Adrenal gland (tissue), 12 donors: Measurements from ENCODE around the gene DNMT1. TPM values are rescaled to one million over a fixed set of nuclear protein-coding genes. Genes with fewer than 3 reads are reported as not detected.
A peak's percentile ranks its signal among the peaks of the same experiment; 100 is the strongest.

ENCODE experiments used
- DNase-seq, 7 donors: peaks; one replicate each; pipeline ENCODE4 v3.0.0-alpha.2; 2019 to 2020
- H3K27ac ChIP-seq, 5 donors: fragments of 200-600 bp; sonication (generic) in 4 of 5; 1 replicate in 3 of 5; 2 replicates in 2 of 5; pipeline versions ENCODE4 v1.5.1 to v1.8.0; 2016 to 2020; ENCODE audit warnings: mild to moderate bottlenecking in 1 of 5
- H3K27me3 ChIP-seq: fragments of 200-600 bp; 2 replicates; pipeline ENCODE4 v1.8.0; 2021
- H3K36me3 ChIP-seq, 2 donors: fragments of 200-600 bp; replicated peaks in 1 of 2; 1 replicate in 1 of 2; 2 replicates in 1 of 2; pipeline versions ENCODE4 v1.5.1 to v1.8.0; 2018 to 2022
- H3K4me1 ChIP-seq, 2 donors: fragments of 200-600 bp; replicated peaks in 1 of 2; 1 replicate in 1 of 2; 2 replicates in 1 of 2; pipeline versions ENCODE4 v1.5.1 to v1.8.0; 2018 to 2021
- H3K4me3 ChIP-seq, 4 donors: fragments of 200-600 bp; sonication (generic) in 3 of 4; one replicate each; pipeline ENCODE4 v1.5.1; 2016 to 2018
- H3K9me3 ChIP-seq, 3 donors: fragments of 200-600 bp; sonication (generic) in 1 of 3; replicated peaks in 1 of 3; 1 replicate in 2 of 3; 2 replicates in 1 of 3; pipeline versions ENCODE4 v1.5.1 to v1.8.0; 2016 to 2021
- POLR2A ChIP-seq, 2 donors: fragments of 450-650 bp; IDR thresholded peaks; one replicate each; pipeline ENCODE4 v1.6.1; 2017; ENCODE audit warnings: antibody characterized with exemption in 2 of 2, mild to moderate bottlenecking in 2 of 2, moderate library complexity in 1 of 2
- WGBS, 4 donors: extraction: QIAGEN DNeasy Blood & Tissue Kit in 2 of 4; methylation state at CpG; one replicate each; pipeline versions ENCODE4 v1.1.5 to v1.1.7; 2013 to 2017; 5-methylcytosine and 5-hydroxymethylcytosine counted together
- intact Hi-C, 2 donors: fragments of 100-400 bp; cut with DNase I; formaldehyde crosslinking; loops; one replicate each; pipeline versions ENCODE4 v1.14.1 to v1.15.0; 2022 to 2023
- polyA plus RNA-seq, 3 donors: library from polyadenylated mRNA; stranded (reverse); fragments of 200-250 nt in 2 of 3; fragments of 350-450 nt in 1 of 3; fragmentation: Illumina TruSeq in 1 of 3; extraction: RNeasy Lipid Tissue Mini Kit (QIAGEN cat#74804) in 1 of 3; gene quantifications; one replicate each; pipeline ENCODE4 v1.2.3, GENCODE V29; 2013 to 2014
- total RNA-seq, 9 donors: library from RNA; depleted of rRNA in 4 of 9; stranded (reverse); fragments of >200 nt in 4 of 9; fragments of 120-200 nt in 1 of 9; fragmentation: NEBNext Ultra II Directional in 1 of 9; extraction: Animal tissue kit (Norgen Biotek cat#: 25700) in 1 of 9; gene quantifications; one replicate each; pipeline versions ENCODE4 v1.1.0 to v1.2.4, GENCODE V29; 2013 to 2023
- TF ChIP-seq, protein P1 (sequence below), 6 experiments: fragments of 450-650 bp in 4 of 6; fragments of 200-600 bp in 2 of 6; sonication (generic) in 1 of 6; IDR thresholded peaks; 1 replicate in 5 of 6; 2 replicates in 1 of 6; pipeline versions ENCODE4 v1.5.1 to v1.8.0; 2016 to 2021; ENCODE audit warnings: antibody characterized with exemption in 6 of 6, mild to moderate bottlenecking in 2 of 6, moderate library complexity in 1 of 6
- donor health status: healthy with polysubstance abuse.
- donor health status: Bipolar disorder and iron deficiency.
- donor health status: DM: yes; HTN: yes; CAD: no.
- donor health status: DM: no; HTN: no; CAD: no.
- donor health status: DM: no; HTN: no; CAD: no.
- donor health status: DM: yes; HTN: yes; CAD: no.

DNMT1 gene
- total and polyA plus RNA-seq, 12 donors, result 23.6 to 49.7 (median 36.1) TPM

DNA sequence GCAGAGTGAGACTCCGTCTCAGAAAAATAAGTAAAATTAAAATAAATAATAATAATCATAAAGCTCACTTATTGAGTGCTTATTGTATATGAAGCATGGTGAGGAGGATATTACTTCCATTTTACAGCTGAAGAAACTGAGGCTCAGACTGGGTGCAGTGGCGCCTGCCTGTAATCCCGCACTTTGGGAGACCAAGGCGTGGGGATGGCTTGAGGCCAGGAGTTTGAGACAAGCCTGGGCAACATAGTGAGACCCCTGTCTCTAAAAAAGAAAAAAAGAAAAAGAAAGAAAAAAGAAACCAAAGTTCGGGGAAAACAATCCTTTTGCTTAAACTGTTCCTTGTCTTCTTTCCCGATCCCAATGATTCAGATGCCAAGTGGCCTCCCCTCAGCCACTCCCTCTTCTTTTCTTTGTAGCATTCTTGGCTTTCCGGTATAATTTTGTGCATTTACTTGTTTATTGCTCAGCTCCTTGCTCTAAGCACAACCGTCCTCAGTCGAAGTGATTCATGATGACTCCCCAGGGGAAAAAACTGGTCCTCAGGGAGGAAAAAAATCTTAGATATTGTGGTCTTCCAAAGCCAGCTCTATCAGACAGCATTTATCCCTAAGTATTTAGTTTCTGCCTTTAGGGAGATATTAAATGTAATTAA is 74.1 kb downstream of the DNMT1 start:
- Histone ChIP-seq H3K27ac (peak overlapping the region in 1 of 5 donors; percentile 17), H3K9me3 (no peaks in the 10 kb centered on the region), H3K36me3 (peaks cover 0 to 29% of the 10 kb centered on the region in 2 donors), H3K27me3 (no peaks in the 10 kb centered on the region), H3K4me1 (peaks cover 7 to 15% of the 10 kb centered on the region in 2 donors), H3K4me3 (no peak overlapping the region)
- DNase-seq, result peak in 2 of 7 donors; percentile 25 to 30
- TF ChIP-seq, protein P1, sequence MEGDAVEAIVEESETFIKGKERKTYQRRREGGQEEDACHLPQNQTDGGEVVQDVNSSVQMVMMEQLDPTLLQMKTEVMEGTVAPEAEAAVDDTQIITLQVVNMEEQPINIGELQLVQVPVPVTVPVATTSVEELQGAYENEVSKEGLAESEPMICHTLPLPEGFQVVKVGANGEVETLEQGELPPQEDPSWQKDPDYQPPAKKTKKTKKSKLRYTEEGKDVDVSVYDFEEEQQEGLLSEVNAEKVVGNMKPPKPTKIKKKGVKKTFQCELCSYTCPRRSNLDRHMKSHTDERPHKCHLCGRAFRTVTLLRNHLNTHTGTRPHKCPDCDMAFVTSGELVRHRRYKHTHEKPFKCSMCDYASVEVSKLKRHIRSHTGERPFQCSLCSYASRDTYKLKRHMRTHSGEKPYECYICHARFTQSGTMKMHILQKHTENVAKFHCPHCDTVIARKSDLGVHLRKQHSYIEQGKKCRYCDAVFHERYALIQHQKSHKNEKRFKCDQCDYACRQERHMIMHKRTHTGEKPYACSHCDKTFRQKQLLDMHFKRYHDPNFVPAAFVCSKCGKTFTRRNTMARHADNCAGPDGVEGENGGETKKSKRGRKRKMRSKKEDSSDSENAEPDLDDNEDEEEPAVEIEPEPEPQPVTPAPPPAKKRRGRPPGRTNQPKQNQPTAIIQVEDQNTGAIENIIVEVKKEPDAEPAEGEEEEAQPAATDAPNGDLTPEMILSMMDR (IDR thresholded peaks at IDR 0.05), result no peak
- no peak for TF ChIP-seq POLR2A (IDR thresholded peaks at IDR 0.05)
- WGBS, 4 donors, result 64 to 72% (median 68%) methylated on average over 9 of the region's 9 CpGs
- intact Hi-C loops, result no loop called here

GRCh38 chr19:10118960-10119359 is 75.8 kb downstream of the DNMT1 start:
- intact Hi-C loops, result loop anchor here (10.0 kb wide), 2 partner anchors 126 to 184 kb away; partner anchors contain the start of gene OLFM2 (in 1 of the 2)
- no peaks in the 10 kb centered on the region for H3K9me3 ChIP-seq
- peaks cover 7 to 15% of the 10 kb centered on the region in 2 donors for H3K4me1 ChIP-seq
- H3K27ac ChIP-seq, result peak overlapping the region in 4 of 5 donors; percentile 53 to 92 (median 66)
- H3K4me3 ChIP-seq, result peak overlapping the region in 3 of 4 donors; percentile 83 to 88 (median 84)
- TF ChIP-seq, protein P1 (IDR thresholded peaks at IDR 0.05), result no peak
- TF ChIP-seq POLR2A (IDR thresholded peaks at IDR 0.05), result peak in 1 of 2 donors; percentile 34
- 20 to 35% (median 30%) methylated on average over 8 to 12 of the region's 12 CpGs for WGBS, 4 donors
- H3K36me3 ChIP-seq, result peaks cover 0 to 46% of the 10 kb centered on the region in 2 donors
- no peaks in the 10 kb centered on the region for H3K27me3 ChIP-seq
- DNase-seq, result peak in 4 of 7 donors; percentile 35 to 72 (median 50)

DNA sequence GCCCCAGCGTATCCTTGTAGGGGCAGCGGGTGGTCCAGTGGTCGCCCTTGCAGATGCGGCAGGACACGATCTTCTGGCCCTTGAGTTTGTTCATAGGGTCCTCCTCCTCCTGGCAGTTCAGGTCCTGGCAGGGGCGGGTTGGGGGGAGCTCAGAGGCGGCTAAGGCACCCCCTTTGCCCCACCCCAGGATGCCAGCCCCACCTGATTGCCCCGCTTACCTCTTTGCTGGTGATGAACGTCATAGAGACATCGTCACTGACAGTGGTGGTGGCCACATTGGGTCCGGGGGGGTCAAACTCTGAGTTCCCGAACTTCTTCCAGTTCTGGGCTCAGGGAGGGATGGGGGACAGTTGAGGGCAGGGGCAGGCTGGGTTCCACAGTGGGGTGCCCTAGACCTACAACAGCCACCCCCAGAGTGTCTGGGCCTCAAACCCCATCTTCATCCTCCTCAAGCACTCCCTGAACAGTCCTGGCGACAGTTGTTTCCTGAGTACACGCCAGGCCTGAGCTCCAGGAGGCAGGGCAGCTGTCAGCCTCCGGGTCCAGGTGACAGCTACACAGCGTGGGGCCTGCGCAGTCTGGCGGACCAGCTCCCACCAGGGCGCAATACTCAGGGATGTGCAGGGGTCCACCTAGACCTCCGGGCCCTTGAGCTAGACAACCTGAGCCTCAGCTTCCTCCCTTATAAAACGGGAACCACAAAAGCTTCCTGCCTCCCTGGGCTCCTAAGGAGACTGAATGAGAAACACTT is 77.7 kb downstream of the DNMT1 start:
- 80 to 88% (median 85%) methylated on average over 5 to 21 of the region's 21 CpGs for WGBS, 4 donors
- no peak overlapping the region for H3K27ac ChIP-seq
- intact Hi-C loops, result loop anchor here (10.0 kb wide), 2 partner anchors 128 to 182 kb away; partner anchors contain the start of gene OLFM2 (in 1 of the 2)
- H3K36me3 ChIP-seq, result peaks cover 0 to 46% of the 10 kb centered on the region in 2 donors
- no peak for TF ChIP-seq POLR2A (IDR thresholded peaks at IDR 0.05)
- TF ChIP-seq, protein P1 (IDR thresholded peaks at IDR 0.05), result no peak
- H3K9me3 ChIP-seq, result no peaks in the 10 kb centered on the region
- H3K27me3 ChIP-seq, result no peaks in the 10 kb centered on the region
- peaks cover 7 to 15% of the 10 kb centered on the region in 2 donors for H3K4me1 ChIP-seq
- DNase-seq, result no peak
- no peak overlapping the region for H3K4me3 ChIP-seq
